Measurements from ENCODE around the gene STX5. TPM values are rescaled to one million over a fixed set of nuclear protein-coding genes. Genes with fewer than 3 reads are reported as not detected.

The STX5 gene, protein sequence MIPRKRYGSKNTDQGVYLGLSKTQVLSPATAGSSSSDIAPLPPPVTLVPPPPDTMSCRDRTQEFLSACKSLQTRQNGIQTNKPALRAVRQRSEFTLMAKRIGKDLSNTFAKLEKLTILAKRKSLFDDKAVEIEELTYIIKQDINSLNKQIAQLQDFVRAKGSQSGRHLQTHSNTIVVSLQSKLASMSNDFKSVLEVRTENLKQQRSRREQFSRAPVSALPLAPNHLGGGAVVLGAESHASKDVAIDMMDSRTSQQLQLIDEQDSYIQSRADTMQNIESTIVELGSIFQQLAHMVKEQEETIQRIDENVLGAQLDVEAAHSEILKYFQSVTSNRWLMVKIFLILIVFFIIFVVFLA
- 38.3 and 39.2 TPM in 2 replicates for total RNA-seq (2022)
- Bru-seq, nascent RNA: percentile 75 among the genes with signal in this experiment
- BruChase-seq, experiment 1, labeled RNA remaining after a 6-hour chase: percentile 74 among the genes with signal in this experiment
- BruChase-seq, experiment 2, labeled RNA remaining after a 2-hour chase: percentile 81 among the genes with signal in this experiment
- long read RNA-seq, transcript STX5-201 (11 exons, 1,794 nt): major isoform, 30 of 38 reads
- long read RNA-seq, partial matches to known transcripts: 6 of 38 reads
- long read RNA-seq, other reads (novel, unspliced or antisense): 1 of 38 reads

DNA sequence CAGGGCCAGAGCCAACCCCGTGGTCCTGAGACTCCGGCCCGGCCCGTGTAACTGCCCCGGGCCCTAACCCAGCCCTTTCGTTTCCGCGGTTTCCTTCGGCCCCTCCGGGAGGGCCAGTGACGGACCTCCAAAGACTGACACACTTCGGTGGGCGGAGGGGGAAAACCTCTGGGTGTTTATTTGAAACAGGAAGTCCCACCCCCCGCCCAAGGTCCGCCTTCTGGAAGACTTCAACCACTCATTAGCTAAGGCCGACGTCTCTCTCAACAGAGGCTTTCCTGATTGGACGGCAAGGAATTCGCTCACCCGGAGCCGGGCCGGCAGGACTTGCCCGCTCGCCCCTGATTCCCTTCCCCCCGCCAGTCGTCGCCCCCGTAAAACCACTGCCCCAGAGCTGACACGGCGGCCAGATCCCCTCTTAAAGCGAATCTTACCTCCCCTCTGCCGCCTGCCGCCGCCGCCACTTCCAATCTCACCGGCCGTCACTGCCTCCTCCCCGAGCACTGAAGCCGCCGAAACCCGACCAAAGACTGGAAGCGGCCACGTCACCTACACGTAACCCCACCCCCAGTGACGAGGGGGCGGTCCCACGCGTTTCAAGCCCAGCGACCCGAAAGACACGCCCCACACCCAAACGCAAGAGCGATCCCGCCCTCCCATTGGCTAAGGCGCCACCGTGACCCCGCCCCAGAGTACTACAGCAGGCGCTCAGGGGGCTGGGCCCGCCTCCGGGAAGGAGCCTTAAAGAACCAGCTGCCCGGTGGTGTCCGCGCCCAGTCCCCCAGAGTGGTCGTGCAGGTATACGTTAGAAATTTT is at the start of gene STX5:
Gene STX5 (minus strand): TSS at position 532 of the 816 bp plus-strand sequence. CDS start 808 bp downstream, outside the sequence.
- intact Hi-C loops (cut with micrococcal nuclease; ENCODE audit: unreplicated experiment): no loop called here
- CTCF ChIA-PET: interaction anchor here (0.6 to 1.1 kb wide), 4 partner anchors 45 to 679 kb away, joined by 3 to 7 read pairs (median 3); no protein-coding TSS in a partner anchor
- Mint-ChIP-seq H3K4me1 (ENCODE audit: low read depth, unreplicated experiment) (peaks cover 10% of the 10 kb centered on the region), H3K9me3 (ENCODE audit: low read depth, unreplicated experiment) (no peaks in the 10 kb centered on the region), H3K4me3 (ENCODE audit: low read depth, unreplicated experiment) (peak within 1 kb of the TSS; percentile 85), H3K27me3 (ENCODE audit: unreplicated experiment) (no peaks in the 10 kb centered on the region), H3K36me3 (ENCODE audit: insufficient read depth, unreplicated experiment) (peaks cover 71% of the 10 kb centered on the region), H3K27ac (ENCODE audit: unreplicated experiment) (peak within 1 kb of the TSS; percentile 92)
- TF ChIP-seq, protein P1, sequence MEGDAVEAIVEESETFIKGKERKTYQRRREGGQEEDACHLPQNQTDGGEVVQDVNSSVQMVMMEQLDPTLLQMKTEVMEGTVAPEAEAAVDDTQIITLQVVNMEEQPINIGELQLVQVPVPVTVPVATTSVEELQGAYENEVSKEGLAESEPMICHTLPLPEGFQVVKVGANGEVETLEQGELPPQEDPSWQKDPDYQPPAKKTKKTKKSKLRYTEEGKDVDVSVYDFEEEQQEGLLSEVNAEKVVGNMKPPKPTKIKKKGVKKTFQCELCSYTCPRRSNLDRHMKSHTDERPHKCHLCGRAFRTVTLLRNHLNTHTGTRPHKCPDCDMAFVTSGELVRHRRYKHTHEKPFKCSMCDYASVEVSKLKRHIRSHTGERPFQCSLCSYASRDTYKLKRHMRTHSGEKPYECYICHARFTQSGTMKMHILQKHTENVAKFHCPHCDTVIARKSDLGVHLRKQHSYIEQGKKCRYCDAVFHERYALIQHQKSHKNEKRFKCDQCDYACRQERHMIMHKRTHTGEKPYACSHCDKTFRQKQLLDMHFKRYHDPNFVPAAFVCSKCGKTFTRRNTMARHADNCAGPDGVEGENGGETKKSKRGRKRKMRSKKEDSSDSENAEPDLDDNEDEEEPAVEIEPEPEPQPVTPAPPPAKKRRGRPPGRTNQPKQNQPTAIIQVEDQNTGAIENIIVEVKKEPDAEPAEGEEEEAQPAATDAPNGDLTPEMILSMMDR (IDR thresholded peaks at IDR 0.05; ENCODE audit: unreplicated experiment): no peak
- peak; percentile 99 for DNase-seq
- TSS peak; percentile 40 for BruUV-seq (replicated peaks)

DNA sequence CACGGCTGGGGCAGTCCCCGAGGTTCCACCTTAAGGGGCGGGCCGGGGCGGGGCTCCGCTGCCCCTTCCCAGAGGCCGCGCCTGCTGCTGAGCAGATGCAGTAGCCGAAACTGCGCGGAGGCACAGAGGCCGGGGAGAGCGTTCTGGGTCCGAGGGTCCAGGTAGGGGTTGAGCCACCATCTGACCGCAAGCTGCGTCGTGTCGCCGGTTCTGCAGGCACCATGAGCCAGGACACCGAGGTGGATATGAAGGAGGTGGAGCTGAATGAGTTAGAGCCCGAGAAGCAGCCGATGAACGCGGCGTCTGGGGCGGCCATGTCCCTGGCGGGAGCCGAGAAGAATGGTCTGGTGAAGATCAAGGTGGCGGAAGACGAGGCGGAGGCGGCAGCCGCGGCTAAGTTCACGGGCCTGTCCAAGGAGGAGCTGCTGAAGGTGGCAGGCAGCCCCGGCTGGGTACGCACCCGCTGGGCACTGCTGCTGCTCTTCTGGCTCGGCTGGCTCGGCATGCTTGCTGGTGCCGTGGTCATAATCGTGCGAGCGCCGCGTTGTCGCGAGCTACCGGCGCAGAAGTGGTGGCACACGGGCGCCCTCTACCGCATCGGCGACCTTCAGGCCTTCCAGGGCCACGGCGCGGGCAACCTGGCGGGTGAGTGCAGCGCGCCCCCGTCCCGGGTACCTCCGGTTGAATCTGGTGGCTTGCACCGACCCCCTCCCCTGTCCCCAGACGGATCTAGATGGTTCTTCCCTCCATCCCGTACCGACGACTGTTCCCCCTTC is 49.1 kb upstream of the STX5 start, which contains the start of gene SLC3A2:
Gene SLC3A2 (plus strand): TSS at position 94 of the 776 bp plus-strand sequence. CDS start 128 bp downstream, at position 222.
- TF ChIP-seq, protein P1 (IDR thresholded peaks at IDR 0.05; ENCODE audit: unreplicated experiment): peak; percentile 80
- Mint-ChIP-seq H3K4me3 (ENCODE audit: low read depth, unreplicated experiment) (peak within 1 kb of the TSS; percentile 100), H3K27me3 (ENCODE audit: unreplicated experiment) (peaks cover 9% of the 10 kb centered on the region), H3K36me3 (ENCODE audit: insufficient read depth, unreplicated experiment) (peaks cover 86% of the 10 kb centered on the region), H3K9me3 (ENCODE audit: low read depth, unreplicated experiment) (no peaks in the 10 kb centered on the region), H3K27ac (ENCODE audit: unreplicated experiment) (peak within 1 kb of the TSS; percentile 100), H3K4me1 (ENCODE audit: low read depth, unreplicated experiment) (peaks cover 58% of the 10 kb centered on the region)
- BruUV-seq (replicated peaks): TSS peak; percentile 80
- DNase-seq: peak; percentile 88
- intact Hi-C loops (cut with micrococcal nuclease; ENCODE audit: unreplicated experiment): loop anchor here (2.0 kb wide), 1 partner anchor 40 kb away; no protein-coding TSS in a partner anchor
- CTCF ChIA-PET: interaction anchor here (0.6 to 1.2 kb wide), 7 partner anchors 26 to 141 kb away, joined by 3 to 8 read pairs (median 6); partner anchors contain the start of gene WDR74

DNA sequence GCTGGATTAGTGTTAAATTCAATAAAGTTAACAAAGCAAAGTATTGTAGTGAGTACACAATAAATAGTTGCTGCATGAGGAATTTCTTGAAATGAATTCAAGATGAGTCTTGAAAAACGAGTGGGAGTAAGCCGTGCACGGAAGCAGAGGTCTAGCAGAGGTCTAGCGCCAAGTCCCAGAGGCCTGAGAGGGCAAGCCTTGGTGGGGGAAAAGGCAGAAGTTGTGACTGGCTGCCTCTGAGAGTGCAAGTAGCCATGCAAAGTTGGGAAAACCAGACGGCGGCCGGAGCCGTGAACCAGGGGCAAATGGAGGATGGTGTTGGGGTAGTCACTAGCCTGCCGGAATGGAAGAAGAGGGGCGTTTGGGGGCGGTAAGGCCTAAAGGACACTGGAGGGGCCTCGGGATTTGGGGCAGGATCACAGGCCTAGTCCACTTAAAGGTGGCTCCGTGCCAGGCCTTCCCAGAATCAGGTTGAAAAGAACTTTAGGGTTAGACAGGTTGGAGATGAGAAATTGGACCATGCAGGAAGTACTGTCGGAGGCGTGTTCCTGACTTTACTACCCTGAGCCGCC is 48.5 kb upstream of the STX5 start:
- no peaks in the 10 kb centered on the region for H3K9me3 Mint-ChIP-seq (ENCODE audit: low read depth, unreplicated experiment)
- H3K27me3 Mint-ChIP-seq (ENCODE audit: unreplicated experiment): peaks cover 9% of the 10 kb centered on the region
- TF ChIP-seq, protein P1 (IDR thresholded peaks at IDR 0.05; ENCODE audit: unreplicated experiment): no peak
- DNase-seq: peak; percentile 39
- CTCF ChIA-PET: no interaction called here
- H3K4me3 Mint-ChIP-seq (ENCODE audit: low read depth, unreplicated experiment): peak overlapping the region; percentile 100
- no TSS peak for BruUV-seq (replicated peaks)
- peaks cover 80% of the 10 kb centered on the region for H3K36me3 Mint-ChIP-seq (ENCODE audit: insufficient read depth, unreplicated experiment)
- intact Hi-C loops (cut with micrococcal nuclease; ENCODE audit: unreplicated experiment): loop anchor here (2.0 kb wide), 1 partner anchor 40 kb away; no protein-coding TSS in a partner anchor
- peaks cover 56% of the 10 kb centered on the region for H3K4me1 Mint-ChIP-seq (ENCODE audit: low read depth, unreplicated experiment)
- peak overlapping the region; percentile 100 for H3K27ac Mint-ChIP-seq (ENCODE audit: unreplicated experiment)
